Activated B cell treated with CpG ODN at 0.5 μM for 24 hours (primary cell): Measurements from ENCODE around the gene SKI. TPM values are rescaled to one million over a fixed set of nuclear protein-coding genes. Genes with fewer than 3 reads are reported as not detected.

ENCODE experiments used
- ATAC-seq: fragments of 200-7000 bp; cut with Tn5 transposase; one replicate; pipeline ENCODE4 v1.10.0; 2021; ENCODE audit warnings: low read depth, mild to moderate bottlenecking, moderate library complexity
- CTCF ChIA-PET: fragments of 350-600 bp; sonication (Branson Sonifier 250); formaldehyde crosslinking; loops from one replicate; lab custom pipeline; 2021; ENCODE audit warnings: antibody characterized with exemption; lab: Charles Lee
- POLR2A ChIA-PET: fragments of 350-600 bp; sonication (Branson Sonifier 250); formaldehyde crosslinking; loops from one replicate; lab custom pipeline; 2021; ENCODE audit warnings: antibody characterized with exemption; lab: Charles Lee
- DNase-seq: peaks from one replicate; pipeline ENCODE4 v3.0.0; 2022
- H3K27ac Mint-ChIP-seq: one replicate; pipeline ENCODE4 v1.8.0; 2020; ENCODE audit warnings: mixed read lengths
- H3K27me3 Mint-ChIP-seq: one replicate; pipeline ENCODE4 v1.8.0; 2021; ENCODE audit warnings: mixed read lengths
- H3K36me3 Mint-ChIP-seq: one replicate; pipeline ENCODE4 v1.8.0; 2021; ENCODE audit warnings: low read depth, mixed read lengths
- H3K4me1 Mint-ChIP-seq: one replicate; pipeline ENCODE4 v1.8.0; 2021; ENCODE audit warnings: mixed read lengths
- H3K4me3 Mint-ChIP-seq: one replicate; pipeline ENCODE4 v1.8.0; 2020; ENCODE audit warnings: mild to moderate bottlenecking, mixed read lengths
- H3K9me3 Mint-ChIP-seq: one replicate; pipeline ENCODE4 v1.8.0; 2020; ENCODE audit warnings: mixed read lengths
- CTCF ChIP-seq: fragments of 200-600 bp; IDR thresholded peaks from one replicate; pipeline ENCODE4 v1.8.0; 2022; ENCODE audit warnings: antibody characterized with exemption, mild to moderate bottlenecking
- intact Hi-C: fragments of 100-400 bp; cut with micrococcal nuclease; formaldehyde crosslinking; loops from one replicate; pipeline ENCODE4 v1.15.1; 2024
- total RNA-seq: library from RNA; stranded (reverse); gene quantifications from 2 replicates; pipeline ENCODE4 v1.2.3, GENCODE V29; 2022

The SKI gene
- total RNA-seq, 1 donor from 2014 or later, result 37.6 TPM

DNA sequence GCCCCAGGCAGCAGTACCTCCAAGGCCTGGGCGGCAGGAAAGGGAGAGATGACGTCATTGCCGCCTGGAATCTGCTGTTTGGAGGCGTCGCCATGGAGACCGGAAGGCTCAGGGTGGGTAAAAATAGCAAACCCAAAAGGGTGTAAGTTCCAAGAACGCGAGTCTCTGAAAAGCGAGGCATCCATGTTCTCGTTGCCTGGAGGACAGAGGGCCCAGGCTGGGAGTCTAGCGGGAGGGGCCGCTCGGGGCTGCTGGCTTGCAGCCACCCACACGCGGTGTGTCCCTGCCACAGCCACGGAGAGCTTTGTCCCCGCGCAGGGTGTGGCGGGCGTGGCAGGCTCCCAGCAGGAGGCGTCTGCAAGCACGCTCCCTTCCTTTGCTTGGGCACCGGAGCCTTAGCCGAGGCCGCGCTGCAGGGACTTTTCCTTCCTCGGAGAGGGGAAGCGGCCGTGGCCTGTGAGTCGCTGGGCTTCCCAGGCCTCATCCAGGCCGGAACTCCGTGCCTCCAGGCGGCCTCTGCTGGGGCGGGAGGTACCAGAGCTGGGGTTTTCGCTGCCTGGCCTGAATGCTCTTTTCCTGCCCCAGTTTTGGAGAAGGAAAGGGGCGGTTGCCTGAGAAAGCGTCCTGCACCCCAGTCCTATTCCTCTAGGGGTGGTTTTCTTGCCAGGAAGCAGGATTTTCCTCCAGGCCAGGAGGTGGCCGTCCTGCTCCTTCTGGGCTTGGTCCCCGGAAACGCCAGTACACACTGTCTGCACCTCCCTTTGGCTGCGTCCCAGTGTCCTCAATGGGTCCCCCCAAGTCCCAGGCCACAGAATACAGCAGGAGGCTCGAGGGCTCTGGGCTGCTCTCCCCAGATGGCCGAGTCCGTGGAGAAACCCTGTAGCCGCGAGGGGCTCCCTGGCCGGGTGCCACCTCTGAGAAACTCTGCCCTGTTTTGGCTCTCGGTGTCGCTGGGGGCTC lies 15.3 kb upstream of the SKI start:
- Mint-ChIP-seq H3K9me3 (no peaks in the 10 kb centered on the region), H3K27ac (no peak overlapping the region), H3K27me3 (no peaks in the 10 kb centered on the region), H3K4me1 (peaks cover 5% of the 10 kb centered on the region), H3K4me3 (peak overlapping the region; percentile 32), H3K36me3 (no peaks in the 10 kb centered on the region)
- DNase-seq (peak; percentile 51), ATAC-seq (peak; percentile 69)
- POLR2A ChIA-PET, result interaction anchor here (1.4 to 1.6 kb wide), 2 partner anchors 18 to 102 kb away, joined by 4 to 6 read pairs; partner anchors contain the start of gene FAAP20
- CTCF ChIA-PET, result interaction anchor here (1.7 kb wide), 1 partner anchor 169 kb away, joined by 8 read pairs; no protein-coding TSS in a partner anchor
- intact Hi-C loops, result loop anchor here (2.0 kb wide), 1 partner anchor 14 kb away; no protein-coding TSS in a partner anchor
- no peak for TF ChIP-seq CTCF

GRCh38 chr1:2213576-2214505 lies 14.3 kb upstream of the SKI start:
- Mint-ChIP-seq H3K4me3 (no peak overlapping the region), H3K4me1 (peaks cover 5% of the 10 kb centered on the region), H3K9me3 (peaks cover under 1% of the 10 kb centered on the region), H3K36me3 (no peaks in the 10 kb centered on the region), H3K27ac (no peak overlapping the region), H3K27me3 (no peaks in the 10 kb centered on the region)
- intact Hi-C loops, result loop anchor here (2.0 kb wide), 1 partner anchor 13 kb away; no protein-coding TSS in a partner anchor
- no peak for ATAC-seq
- CTCF ChIA-PET, result no interaction called here
- no peak for TF ChIP-seq CTCF
- POLR2A ChIA-PET, result interaction anchor here (1.4 kb wide), 1 partner anchor 13 kb away, joined by 6 read pairs; no protein-coding TSS in a partner anchor
- no peak for DNase-seq

- H3K27me3 Mint-ChIP-seq, result no peaks in the 10 kb centered on the region
- H3K36me3 Mint-ChIP-seq, result no peaks in the 10 kb centered on the region
- DNase-seq, result no peak
- no peak overlapping the region for H3K4me3 Mint-ChIP-seq
- ATAC-seq, result no peak
- intact Hi-C loops, result no loop called here
- H3K27ac Mint-ChIP-seq, result no peak overlapping the region
- peaks cover 5% of the 10 kb centered on the region for H3K4me1 Mint-ChIP-seq
- ChIA-PET CTCF (no interaction called here), POLR2A (interaction anchor here (1.4 kb wide), 1 partner anchor 13 kb away, joined by 6 read pairs; no protein-coding TSS in a partner anchor)
- no peak for TF ChIP-seq CTCF
- peaks cover 4% of the 10 kb centered on the region for H3K9me3 Mint-ChIP-seq
Measured at GRCh38 chr1:2214541-2215241, 13.4 kb upstream of the SKI start.

DNA sequence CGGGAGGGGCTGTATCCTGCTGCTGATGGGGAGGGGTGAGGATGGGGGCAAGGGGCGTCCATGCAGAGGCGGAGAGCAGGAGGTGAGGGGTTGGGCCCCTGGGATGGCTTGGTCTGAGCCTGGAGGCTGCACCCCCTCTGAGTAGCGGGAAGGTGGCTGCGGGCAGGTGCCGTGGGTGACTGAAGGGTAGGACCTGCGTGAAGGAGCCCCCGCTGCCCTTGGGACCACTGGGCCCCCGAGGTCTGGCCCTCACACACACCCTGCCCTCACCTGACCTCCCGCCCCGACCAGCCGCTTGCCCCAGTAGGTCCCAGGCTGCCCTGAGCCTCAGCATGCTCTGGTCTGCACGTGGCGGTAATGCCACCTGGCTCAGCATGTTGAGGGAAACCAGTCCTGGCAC lies 12.8 kb upstream of the SKI start:
- ChIA-PET CTCF (no interaction called here), POLR2A (no interaction called here)
- Mint-ChIP-seq H3K4me1 (peaks cover 5% of the 10 kb centered on the region), H3K9me3 (peaks cover 4% of the 10 kb centered on the region), H3K4me3 (no peak overlapping the region), H3K27ac (no peak overlapping the region), H3K27me3 (no peaks in the 10 kb centered on the region), H3K36me3 (no peaks in the 10 kb centered on the region)
- DNase-seq (no peak), ATAC-seq (no peak)
- no peak for TF ChIP-seq CTCF
- intact Hi-C loops, result no loop called here
